Activated CD4-positive, alpha-beta T cell treated with anti-CD3 and anti-CD28 coated beads, Interleukin-2, amount 50 U/mL, for 48 hours (primary cell): Measurements from ENCODE around the gene DENND2A.
"Not testable (repeated sequence)": the region's sequence is repeated elsewhere in the genome, so short reads cannot be mapped to it uniquely, and the experiment has no call there.

Experiments used
- DNase-seq, 2 experiments: peaks; one replicate each; pipeline ENCODE4 v3.0.0-alpha.2; 2020

The DENND2A gene

GRCh38 chr7:140644761-140645160 is 4.1 kb upstream of the DENND2A start:
- DNase-seq: not testable (repeated sequence)

- DNase-seq: no peak
Observed at GRCh38 chr7:140643416-140643815, 2.8 kb upstream of the DENND2A start.

GRCh38 chr7:140641524-140642195 is 1.0 kb upstream of the DENND2A start:
- DNase-seq: no peak

GRCh38 chr7:140640060-140640637 is 464 bp downstream of the DENND2A start:
- DNase-seq: peak in 1 of 2 experiments; percentile 19

GRCh38 chr7:140639366-140640053 is 1.1 kb downstream of the DENND2A start:
- peak; percentile 21 to 37 for DNase-seq

- DNase-seq: no peak
Observed at GRCh38 chr7:140638173-140638791, 2.3 kb downstream of the DENND2A start.

GRCh38 chr7:140637400-140637799 is 3.2 kb downstream of the DENND2A start:
- no peak for DNase-seq

GRCh38 chr7:140635816-140636215 is 4.8 kb downstream of the DENND2A start:
- no peak for DNase-seq

GRCh38 chr7:140635345-140635744 is 5.3 kb downstream of the DENND2A start:
- DNase-seq: no peak

- DNase-seq: no peak
Observed at GRCh38 chr7:140631602-140632001, 9.0 kb downstream of the DENND2A start.

GRCh38 chr7:140631021-140631420 is 9.6 kb downstream of the DENND2A start:
- DNase-seq: no peak

- no peak for DNase-seq
Observed at GRCh38 chr7:140625908-140626868, 14.4 kb downstream of the DENND2A start.

GRCh38 chr7:140625192-140625558 is 15.4 kb downstream of the DENND2A start:
- not testable (repeated sequence) for DNase-seq

- no peak for DNase-seq
Observed at GRCh38 chr7:140624392-140625191, 16.0 kb downstream of the DENND2A start.

- no peak for DNase-seq
Observed at GRCh38 chr7:140623980-140624379, 16.6 kb downstream of the DENND2A start.

GRCh38 chr7:140621401-140622021 is 19.1 kb downstream of the DENND2A start:
- DNase-seq: no peak

- DNase-seq: not testable (repeated sequence)
Observed at GRCh38 chr7:140619915-140620510, 20.6 kb downstream of the DENND2A start.

- DNase-seq: no peak
Observed at GRCh38 chr7:140619176-140619575, 21.4 kb downstream of the DENND2A start.

GRCh38 chr7:140618306-140618705 is 22.3 kb downstream of the DENND2A start:
- no peak for DNase-seq

GRCh38 chr7:140617081-140617480 is 23.5 kb downstream of the DENND2A start:
- DNase-seq: no peak

- no peak for DNase-seq
Observed at GRCh38 chr7:140616328-140616727, 24.3 kb downstream of the DENND2A start.
